Measurements from ENCODE around the gene ANGEL2.

GRCh38 chr1:212973899-212974298 lies 41.8 kb downstream of the ANGEL2 start:
- TF ChIP-seq CTCF (IDR thresholded peaks at IDR 0.05): no peak
- no peak for TF ChIP-seq POLR2A (IDR thresholded peaks at IDR 0.05)

Measured in heart left ventricle (tissue), 13 donors.